ENCODE results near the gene NRG3. TPM values are rescaled to one million over a fixed set of nuclear protein-coding genes. Genes with fewer than 3 reads are reported as not detected.

The NRG3 gene
- total RNA-seq, 1 donor from 2014 or later = not detected

- Mint-ChIP-seq H3K4me3 (ENCODE audit: unreplicated experiment) (no peak overlapping the region), H3K4me1 (ENCODE audit: low read depth) (no peaks in the 10 kb centered on the region), H3K36me3 (ENCODE audit: low read depth) (no peaks in the 10 kb centered on the region), H3K27ac (ENCODE audit: unreplicated experiment) (no peak overlapping the region), H3K9me3 (ENCODE audit: low read depth) (peaks cover 10% of the 10 kb centered on the region), H3K27me3 (ENCODE audit: low read depth) (no peaks in the 10 kb centered on the region)
- DNase-seq (ENCODE audit: low spot score) = no peak
- TF ChIP-seq, protein P1, sequence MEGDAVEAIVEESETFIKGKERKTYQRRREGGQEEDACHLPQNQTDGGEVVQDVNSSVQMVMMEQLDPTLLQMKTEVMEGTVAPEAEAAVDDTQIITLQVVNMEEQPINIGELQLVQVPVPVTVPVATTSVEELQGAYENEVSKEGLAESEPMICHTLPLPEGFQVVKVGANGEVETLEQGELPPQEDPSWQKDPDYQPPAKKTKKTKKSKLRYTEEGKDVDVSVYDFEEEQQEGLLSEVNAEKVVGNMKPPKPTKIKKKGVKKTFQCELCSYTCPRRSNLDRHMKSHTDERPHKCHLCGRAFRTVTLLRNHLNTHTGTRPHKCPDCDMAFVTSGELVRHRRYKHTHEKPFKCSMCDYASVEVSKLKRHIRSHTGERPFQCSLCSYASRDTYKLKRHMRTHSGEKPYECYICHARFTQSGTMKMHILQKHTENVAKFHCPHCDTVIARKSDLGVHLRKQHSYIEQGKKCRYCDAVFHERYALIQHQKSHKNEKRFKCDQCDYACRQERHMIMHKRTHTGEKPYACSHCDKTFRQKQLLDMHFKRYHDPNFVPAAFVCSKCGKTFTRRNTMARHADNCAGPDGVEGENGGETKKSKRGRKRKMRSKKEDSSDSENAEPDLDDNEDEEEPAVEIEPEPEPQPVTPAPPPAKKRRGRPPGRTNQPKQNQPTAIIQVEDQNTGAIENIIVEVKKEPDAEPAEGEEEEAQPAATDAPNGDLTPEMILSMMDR (IDR thresholded peaks at IDR 0.05) = no peak
These were observed 433.6 kb downstream of the NRG3 start for GRCh38 chr10:82308641-82309040.

GRCh38 chr10:82310839-82311238 is 435.8 kb downstream of the NRG3 start:
- no peak overlapping the region for H3K4me3 Mint-ChIP-seq (ENCODE audit: unreplicated experiment)
- H3K36me3 Mint-ChIP-seq (ENCODE audit: low read depth) = no peaks in the 10 kb centered on the region
- TF ChIP-seq, protein P1 (IDR thresholded peaks at IDR 0.05) = no peak
- DNase-seq (ENCODE audit: low spot score) = no peak
- no peaks in the 10 kb centered on the region for H3K4me1 Mint-ChIP-seq (ENCODE audit: low read depth)
- H3K27me3 Mint-ChIP-seq (ENCODE audit: low read depth) = no peaks in the 10 kb centered on the region
- H3K27ac Mint-ChIP-seq (ENCODE audit: unreplicated experiment) = no peak overlapping the region
- H3K9me3 Mint-ChIP-seq (ENCODE audit: low read depth) = peaks cover 10% of the 10 kb centered on the region

- Mint-ChIP-seq H3K4me1 (ENCODE audit: low read depth) (no peaks in the 10 kb centered on the region), H3K27ac (ENCODE audit: unreplicated experiment) (no peak overlapping the region), H3K36me3 (ENCODE audit: low read depth) (no peaks in the 10 kb centered on the region), H3K27me3 (ENCODE audit: low read depth) (no peaks in the 10 kb centered on the region), H3K9me3 (ENCODE audit: low read depth) (peaks cover 13% of the 10 kb centered on the region), H3K4me3 (ENCODE audit: unreplicated experiment) (no peak overlapping the region)
- no peak for DNase-seq (ENCODE audit: low spot score)
- TF ChIP-seq, protein P1 (IDR thresholded peaks at IDR 0.05) = no peak
These were observed 438.4 kb downstream of the NRG3 start for GRCh38 chr10:82313401-82313800.

- H3K27ac Mint-ChIP-seq (ENCODE audit: unreplicated experiment) = no peak overlapping the region
- TF ChIP-seq, protein P1 (IDR thresholded peaks at IDR 0.05) = no peak
- H3K27me3 Mint-ChIP-seq (ENCODE audit: low read depth) = peaks cover 1% of the 10 kb centered on the region
- H3K9me3 Mint-ChIP-seq (ENCODE audit: low read depth) = peaks cover 3% of the 10 kb centered on the region
- no peaks in the 10 kb centered on the region for H3K4me1 Mint-ChIP-seq (ENCODE audit: low read depth)
- no peak for DNase-seq (ENCODE audit: low spot score)
- no peaks in the 10 kb centered on the region for H3K36me3 Mint-ChIP-seq (ENCODE audit: low read depth)
- no peak overlapping the region for H3K4me3 Mint-ChIP-seq (ENCODE audit: unreplicated experiment)
These were observed 443.5 kb downstream of the NRG3 start for GRCh38 chr10:82318534-82318933.

GRCh38 chr10:82319074-82319473 is 444.1 kb downstream of the NRG3 start:
- Mint-ChIP-seq H3K36me3 (ENCODE audit: low read depth) (no peaks in the 10 kb centered on the region), H3K4me1 (ENCODE audit: low read depth) (no peaks in the 10 kb centered on the region), H3K9me3 (ENCODE audit: low read depth) (peaks cover 3% of the 10 kb centered on the region), H3K27ac (ENCODE audit: unreplicated experiment) (no peak overlapping the region), H3K27me3 (ENCODE audit: low read depth) (peaks cover 1% of the 10 kb centered on the region), H3K4me3 (ENCODE audit: unreplicated experiment) (no peak overlapping the region)
- TF ChIP-seq, protein P1 (IDR thresholded peaks at IDR 0.05) = no peak
- DNase-seq (ENCODE audit: low spot score) = no peak
